Spleen (tissue), 11 donors: Measurements from ENCODE around the gene TBCD. TPM values are rescaled to one million over a fixed set of nuclear protein-coding genes. Genes with fewer than 3 reads are reported as not detected.

Experiments
- DNase-seq: peaks from one replicate; pipeline ENCODE4 v3.0.0-alpha.2; 2020
- H3K27ac ChIP-seq, 8 donors: fragments of 200-600 bp; sonication (generic) in 7 of 8; 1 replicate in 4 of 8; 2 replicates in 4 of 8; pipeline versions ENCODE4 v1.5.0 to v1.8.0; 2016 to 2021; ENCODE audit warnings: inconsistent platforms in 4 of 8, mild to moderate bottlenecking in 4 of 8, moderate library complexity in 1 of 8
- H3K27me3 ChIP-seq, 7 donors: fragments of 200-600 bp; sonication (generic) in 6 of 7; replicated peaks in 1 of 7; 1 replicate in 4 of 7; 2 replicates in 3 of 7; pipeline versions ENCODE4 v1.5.0 to v1.8.0; 2016 to 2021; ENCODE audit warnings: inconsistent platforms in 3 of 7, mild to moderate bottlenecking in 1 of 7
- H3K36me3 ChIP-seq, 6 donors: fragments of 200-600 bp; sonication (generic) in 5 of 6; 1 replicate in 4 of 6; 2 replicates in 2 of 6; pipeline versions ENCODE4 v1.5.0 to v1.8.0; 2016 to 2021; ENCODE audit warnings: inconsistent platforms in 2 of 6
- H3K4me1 ChIP-seq, 6 donors: fragments of 200-600 bp; sonication (generic) in 5 of 6; 1 replicate in 3 of 6; 2 replicates in 3 of 6; pipeline versions ENCODE4 v1.5.0 to v1.8.0; 2016 to 2021; ENCODE audit warnings: inconsistent platforms in 3 of 6
- H3K4me3 ChIP-seq, 8 donors: fragments of 200-600 bp; sonication (generic) in 7 of 8; 1 replicate in 4 of 8; 2 replicates in 4 of 8; pipeline versions ENCODE4 v1.5.0 to v1.8.0; 2016 to 2021; ENCODE audit warnings: inconsistent platforms in 4 of 8, mild to moderate bottlenecking in 4 of 8, moderate library complexity in 2 of 8
- H3K9me3 ChIP-seq, 8 donors: fragments of 200-600 bp; sonication (generic) in 7 of 8; 1 replicate in 4 of 8; 2 replicates in 4 of 8; pipeline versions ENCODE4 v1.5.0 to v1.8.0; 2016 to 2021; ENCODE audit warnings: inconsistent platforms in 4 of 8
- CTCF ChIP-seq, 11 experiments: fragments of 200-600 bp in 7 of 11; fragments of 450-650 bp in 4 of 11; sonication (generic) in 4 of 11; IDR thresholded peaks in 8 of 11; conservative IDR thresholded peaks in 3 of 11; 1 replicate in 7 of 11; 2 replicates in 4 of 11; pipeline versions ENCODE4 v1.4.0 to v1.8.0; 2016 to 2021; ENCODE audit warnings: antibody characterized with exemption in 11 of 11, inconsistent platforms in 4 of 11, mild to moderate bottlenecking in 1 of 11
- POLR2A ChIP-seq, 3 donors: fragments of 450-650 bp; IDR thresholded peaks; one replicate each; pipeline ENCODE4 v1.5.1; 2017; ENCODE audit warnings: antibody characterized with exemption in 3 of 3, mild to moderate bottlenecking in 1 of 3
- POLR2AphosphoS5 ChIP-seq, 3 donors: sonication (generic); formaldehyde crosslinking; IDR thresholded peaks; one replicate each; pipeline ENCODE4 v1.5.1; 2017; ENCODE audit warnings: antibody characterized with exemption in 3 of 3
- WGBS, 5 donors: extraction: QIAGEN DNeasy Blood & Tissue Kit in 3 of 5; methylation state at CpG; one replicate each; pipeline versions ENCODE4 v1.1.5 to v1.1.7; 2013 to 2018; 5-methylcytosine and 5-hydroxymethylcytosine counted together
- intact Hi-C: fragments of 100-400 bp; cut with DNase I; formaldehyde crosslinking; loops from one replicate; pipeline ENCODE4 v1.15.0; 2023; ENCODE audit warnings: low total_unique reads
- polyA plus RNA-seq, 3 donors: library from polyadenylated mRNA; stranded (reverse); fragments of 200-250 nt; gene quantifications; one replicate each; pipeline ENCODE4 v1.2.1, GENCODE V29; 2013
- total RNA-seq, 7 donors: library from RNA; depleted of rRNA in 3 of 7; stranded (reverse); fragments of >200 nt in 3 of 7; fragmentation: NEBNext Ultra II Directional in 4 of 7; extraction: Animal tissue kit (Norgen Biotek cat#: 25700) in 4 of 7; gene quantifications; one replicate each; pipeline versions ENCODE4 v1.1.0 to v1.2.1, GENCODE V29; 2016 to 2021
- donor health status: healthy with polysubstance abuse.
- donor health status: DM: no; HTN: no; CAD: no; lungs with moderate emphysema.
- donor health status: DM: no; HTN: no; CAD: no.
- donor health status: Bipolar disorder and iron deficiency.
- donor health status: healthy.
- donor health status: DM: no; HTN: no; CAD: no.
- donor health status: DM: yes; HTN: yes; CAD: no.

TBCD gene
- total and polyA plus RNA-seq, 10 donors = 55.6 to 207 (median 108) TPM

- peak; percentile 49 for DNase-seq
- Histone ChIP-seq H3K27me3 (no peaks in the 10 kb centered on the region), H3K27ac (no peak overlapping the region), H3K36me3 (peaks cover 0 to 49% (median 2%) of the 10 kb centered on the region in 6 donors), H3K9me3 (no peaks in the 10 kb centered on the region), H3K4me3 (no peak overlapping the region), H3K4me1 (peaks cover 3 to 29% (median 18%) of the 10 kb centered on the region in 6 donors)
- no peak for TF ChIP-seq POLR2AphosphoS5 (IDR thresholded peaks at IDR 0.05)
- TF ChIP-seq POLR2A (IDR thresholded peaks at IDR 0.05) = no peak
- no peak for TF ChIP-seq CTCF (IDR thresholded peaks at IDR 0.05 in 8 of 11, conservative IDR thresholded peaks at IDR 0.05 in 3 of 11)
- intact Hi-C loops = no loop called here
- WGBS, 5 donors = 85 to 93% (median 92%) methylated on average over 20 of the region's 20 CpGs
These were observed 80.5 kb downstream of the TBCD start for GRCh38 chr17:82832411-82832810.

- WGBS, 5 donors = 93 to 97% (median 96%) methylated on average over 18 to 20 of the region's 20 CpGs
- intact Hi-C loops = no loop called here
- Histone ChIP-seq H3K4me3 (no peak overlapping the region), H3K36me3 (peaks cover 0 to 44% (median 2%) of the 10 kb centered on the region in 6 donors), H3K27ac (no peak overlapping the region), H3K27me3 (no peaks in the 10 kb centered on the region), H3K4me1 (peaks cover 9 to 35% (median 23%) of the 10 kb centered on the region in 6 donors), H3K9me3 (no peaks in the 10 kb centered on the region)
- peak; percentile 63 for DNase-seq
- TF ChIP-seq POLR2AphosphoS5 (IDR thresholded peaks at IDR 0.05) = no peak
These were observed 81.1 kb downstream of the TBCD start for GRCh38 chr17:82832881-82833475.

GRCh38 chr17:82835122-82835521 lies 83.3 kb downstream of the TBCD start:
- no peaks in the 10 kb centered on the region for H3K27me3 ChIP-seq
- peak; percentile 63 for DNase-seq
- no peak for TF ChIP-seq POLR2A (IDR thresholded peaks at IDR 0.05)
- peak in 2 of 3 donors; percentile 42 to 52 for TF ChIP-seq POLR2AphosphoS5 (IDR thresholded peaks at IDR 0.05)
- H3K4me1 ChIP-seq = peaks cover 9 to 42% (median 25%) of the 10 kb centered on the region in 6 donors
- no peaks in the 10 kb centered on the region for H3K9me3 ChIP-seq
- 50 to 78% (median 64%) methylated on average over 9 of the region's 9 CpGs for WGBS, 5 donors
- no peak overlapping the region for H3K27ac ChIP-seq
- intact Hi-C loops = no loop called here
- no peak overlapping the region for H3K4me3 ChIP-seq
- peaks cover 0 to 35% (median 2%) of the 10 kb centered on the region in 6 donors for H3K36me3 ChIP-seq

GRCh38 chr17:82835766-82836512 lies 84.1 kb downstream of the TBCD start:
- H3K36me3 ChIP-seq = peaks cover 0 to 30% (median 2%) of the 10 kb centered on the region in 6 donors
- H3K4me3 ChIP-seq = no peak overlapping the region
- 92 to 95% (median 93%) methylated on average over 28 of the region's 28 CpGs for WGBS, 5 donors
- H3K9me3 ChIP-seq = no peaks in the 10 kb centered on the region
- no peaks in the 10 kb centered on the region for H3K27me3 ChIP-seq
- no peak overlapping the region for H3K27ac ChIP-seq
- intact Hi-C loops = no loop called here
- H3K4me1 ChIP-seq = peaks cover 9 to 42% (median 25%) of the 10 kb centered on the region in 6 donors
- peak; percentile 48 for DNase-seq
- TF ChIP-seq CTCF (IDR thresholded peaks at IDR 0.05 in 8 of 11, conservative IDR thresholded peaks at IDR 0.05 in 3 of 11) (no peak), POLR2A (IDR thresholded peaks at IDR 0.05) (no peak), POLR2AphosphoS5 (IDR thresholded peaks at IDR 0.05) (no peak)

GRCh38 chr17:82836823-82837357 lies 85.0 kb downstream of the TBCD start:
- DNase-seq = peak; percentile 33
- no peak for TF ChIP-seq POLR2AphosphoS5 (IDR thresholded peaks at IDR 0.05)
- no peak for TF ChIP-seq POLR2A (IDR thresholded peaks at IDR 0.05)
- peak in 4 of 11 experiments; percentile 11 to 23 (median 18) for TF ChIP-seq CTCF (IDR thresholded peaks at IDR 0.05 in 8 of 11, conservative IDR thresholded peaks at IDR 0.05 in 3 of 11)
- Histone ChIP-seq H3K4me3 (no peak overlapping the region), H3K4me1 (peaks cover 9 to 42% (median 25%) of the 10 kb centered on the region in 6 donors), H3K27ac (peak overlapping the region in 6 of 8 donors; percentile 60 to 84 (median 73)), H3K36me3 (peaks cover 0 to 21% (median 2%) of the 10 kb centered on the region in 6 donors), H3K27me3 (no peaks in the 10 kb centered on the region), H3K9me3 (no peaks in the 10 kb centered on the region)
- intact Hi-C loops = no loop called here
- 61 to 79% (median 72%) methylated on average over 12 of the region's 12 CpGs for WGBS, 5 donors
